Fibroblast of pulmonary artery (primary cell): ENCODE data around the gene CFAP92.

Experiments
- DNase-seq: peaks from one replicate; pipeline ENCODE4 v3.0.0-alpha.2; 2010; ENCODE audit warnings: low read depth
- H3K4me3 ChIP-seq: replicated peaks from 2 replicates; pipeline ENCODE4 v1.5.1; 2011; ENCODE audit warnings: low read depth, mild to moderate bottlenecking, control low read depth, low read length, moderate library complexity
- TF ChIP-seq, protein P1 (sequence below): IDR thresholded peaks from 2 replicates; pipeline ENCODE4 v1.5.1; 2011; ENCODE audit warnings: mild to moderate bottlenecking, control low read depth, low read length, inconsistent platforms; ENCODE audit errors: missing control alignments

Gene CFAP92

GRCh38 chr3:129019266-129019665 lies 25.4 kb upstream of the CFAP92 start:
- no peak overlapping the region for H3K4me3 ChIP-seq
- TF ChIP-seq, protein P1, sequence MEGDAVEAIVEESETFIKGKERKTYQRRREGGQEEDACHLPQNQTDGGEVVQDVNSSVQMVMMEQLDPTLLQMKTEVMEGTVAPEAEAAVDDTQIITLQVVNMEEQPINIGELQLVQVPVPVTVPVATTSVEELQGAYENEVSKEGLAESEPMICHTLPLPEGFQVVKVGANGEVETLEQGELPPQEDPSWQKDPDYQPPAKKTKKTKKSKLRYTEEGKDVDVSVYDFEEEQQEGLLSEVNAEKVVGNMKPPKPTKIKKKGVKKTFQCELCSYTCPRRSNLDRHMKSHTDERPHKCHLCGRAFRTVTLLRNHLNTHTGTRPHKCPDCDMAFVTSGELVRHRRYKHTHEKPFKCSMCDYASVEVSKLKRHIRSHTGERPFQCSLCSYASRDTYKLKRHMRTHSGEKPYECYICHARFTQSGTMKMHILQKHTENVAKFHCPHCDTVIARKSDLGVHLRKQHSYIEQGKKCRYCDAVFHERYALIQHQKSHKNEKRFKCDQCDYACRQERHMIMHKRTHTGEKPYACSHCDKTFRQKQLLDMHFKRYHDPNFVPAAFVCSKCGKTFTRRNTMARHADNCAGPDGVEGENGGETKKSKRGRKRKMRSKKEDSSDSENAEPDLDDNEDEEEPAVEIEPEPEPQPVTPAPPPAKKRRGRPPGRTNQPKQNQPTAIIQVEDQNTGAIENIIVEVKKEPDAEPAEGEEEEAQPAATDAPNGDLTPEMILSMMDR = no peak
- DNase-seq = no peak

GRCh38 chr3:129018751-129019150 lies 24.9 kb upstream of the CFAP92 start:
- H3K4me3 ChIP-seq = no peak overlapping the region
- TF ChIP-seq, protein P1 = no peak
- no peak for DNase-seq

GRCh38 chr3:129018271-129018670 lies 24.4 kb upstream of the CFAP92 start:
- H3K4me3 ChIP-seq = no peak overlapping the region
- TF ChIP-seq, protein P1 = no peak
- no peak for DNase-seq

DNA sequence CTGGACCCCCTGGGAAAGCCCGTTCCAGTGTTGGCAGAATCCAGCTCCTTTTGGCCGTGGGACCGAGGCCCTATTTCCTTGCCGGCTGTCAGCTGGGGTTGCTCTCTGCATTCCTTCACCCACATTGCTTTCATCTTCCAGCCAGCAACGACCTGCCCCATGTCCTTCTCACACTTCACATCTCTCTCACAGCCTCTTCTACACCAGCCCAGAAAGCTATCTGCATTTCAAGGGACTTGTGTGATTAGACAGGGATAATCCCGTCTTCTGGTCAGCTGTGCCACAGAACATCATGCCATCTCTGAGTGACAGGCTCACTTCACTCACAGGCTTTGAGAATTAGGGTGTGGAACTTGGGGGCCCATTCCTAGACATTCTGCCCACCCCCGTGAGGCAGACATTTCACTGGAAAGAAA lies 23.6 kb upstream of the CFAP92 start:
- H3K4me3 ChIP-seq = no peak overlapping the region
- DNase-seq = no peak
- TF ChIP-seq, protein P1 = no peak

DNA sequence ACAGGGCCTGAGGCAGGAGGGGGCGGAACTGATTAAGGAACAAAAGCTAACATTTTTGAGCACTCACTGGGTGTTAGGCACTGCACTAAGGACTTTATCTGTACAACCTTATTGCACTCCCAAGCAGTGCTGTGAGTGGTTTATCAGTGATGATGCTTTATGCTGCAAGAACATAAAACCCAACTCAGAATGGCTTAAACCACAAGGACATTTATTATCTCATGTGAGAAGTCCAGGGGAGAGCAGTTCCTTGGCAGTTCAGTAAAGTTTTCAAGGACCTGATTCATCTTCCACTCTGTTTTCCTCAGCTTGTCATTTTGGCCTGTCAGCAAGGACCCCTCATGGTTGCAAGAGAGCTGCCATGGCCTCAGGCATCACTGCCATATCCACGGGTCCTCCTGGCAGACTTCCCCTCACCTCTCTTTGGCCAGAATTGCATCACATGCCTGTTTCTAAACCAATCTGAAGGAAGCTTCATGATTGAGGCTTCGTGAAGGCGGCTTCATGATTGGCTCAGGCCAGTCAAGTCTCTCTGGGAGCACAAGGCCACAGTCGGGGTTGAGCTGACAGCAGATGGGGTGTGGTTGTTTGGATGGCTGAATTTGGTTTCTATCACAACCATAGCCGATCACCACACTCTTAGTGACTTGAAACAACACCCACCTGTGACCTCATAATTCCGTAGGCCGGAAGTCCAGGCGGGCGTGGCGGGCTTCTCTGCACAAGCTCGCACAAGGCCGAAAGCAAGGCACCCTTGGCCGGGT lies 23.0 kb upstream of the CFAP92 start:
- H3K4me3 ChIP-seq = no peak overlapping the region

GRCh38 chr3:129016356-129016719 lies 22.5 kb upstream of the CFAP92 start:
- no peak overlapping the region for H3K4me3 ChIP-seq
- no peak for DNase-seq
- TF ChIP-seq, protein P1 = no peak

More for the DNA sequence above, 23.0 kb upstream of the CFAP92 start:
- DNase-seq = no peak
- TF ChIP-seq, protein P1 = no peak
